ENCODE data around the gene PXMP4.

- TF ChIP-seq CTCF (IDR thresholded peaks at IDR 0.05; ENCODE audit: low read depth, low read length), result no peak
- TF ChIP-seq EZH2phosphoT487 (IDR thresholded peaks at IDR 0.05; ENCODE audit: low read depth), result no peak
Observed at GRCh38 chr20:33757046-33757445, 36.9 kb upstream of the PXMP4 start.

Measured in OCI-LY3 (cell line).